Skeletal muscle satellite cell (primary cell): Measurements from ENCODE around the gene BTBD6.

Experiments used
- H3K27me3 ChIP-seq: 2 replicates; pipeline ENCODE4 v1.7.0; 2013; ENCODE audit warnings: low read length; ENCODE audit not compliant: control insufficient read depth, insufficient read depth
- H3K36me3 ChIP-seq: 2 replicates; pipeline ENCODE4 v1.7.0; 2013; ENCODE audit warnings: mild to moderate bottlenecking, control low read depth, low read length; ENCODE audit not compliant: insufficient read depth
- H3K4me1 ChIP-seq: 2 replicates; pipeline ENCODE4 v1.7.0; 2013; ENCODE audit warnings: low read length; ENCODE audit not compliant: control insufficient read depth, insufficient read depth
- H3K4me2 ChIP-seq: 2 replicates; pipeline ENCODE4 v1.7.0; 2013; ENCODE audit warnings: mild to moderate bottlenecking, low read length
- H3K4me3 ChIP-seq: 2 replicates; pipeline ENCODE4 v1.7.0; 2013; ENCODE audit warnings: low read length
- H3K9ac ChIP-seq: 2 replicates; pipeline ENCODE4 v1.7.0; 2013; ENCODE audit warnings: mild to moderate bottlenecking, low read depth, low read length, moderate library complexity
- H3K9me3 ChIP-seq: replicated peaks from 2 replicates; pipeline ENCODE4 v1.7.0; 2013; ENCODE audit warnings: mild to moderate bottlenecking, control low read depth, low read length

The BTBD6 gene

GRCh38 chr14:105204931-105205672 lies 43.2 kb upstream of the BTBD6 start:
- Histone ChIP-seq H3K36me3 (no peaks in the 10 kb centered on the region), H3K4me1 (peaks cover 7% of the 10 kb centered on the region), H3K27me3 (peaks cover 7% of the 10 kb centered on the region), H3K9me3 (no peaks in the 10 kb centered on the region), H3K4me2 (no peak overlapping the region), H3K4me3 (no peak overlapping the region), H3K9ac (no peak overlapping the region)

GRCh38 chr14:105205673-105206208 lies 42.6 kb upstream of the BTBD6 start:
- H3K4me1 ChIP-seq, result peaks cover 7% of the 10 kb centered on the region
- no peaks in the 10 kb centered on the region for H3K36me3 ChIP-seq
- H3K27me3 ChIP-seq, result peaks cover 1% of the 10 kb centered on the region
- H3K9ac ChIP-seq, result no peak overlapping the region
- H3K9me3 ChIP-seq, result no peaks in the 10 kb centered on the region
- H3K4me3 ChIP-seq, result no peak overlapping the region
- no peak overlapping the region for H3K4me2 ChIP-seq

- Histone ChIP-seq H3K4me3 (no peak overlapping the region), H3K27me3 (no peaks in the 10 kb centered on the region), H3K36me3 (no peaks in the 10 kb centered on the region), H3K4me1 (peaks cover 7% of the 10 kb centered on the region), H3K9me3 (no peaks in the 10 kb centered on the region), H3K4me2 (no peak overlapping the region), H3K9ac (no peak overlapping the region)
These were observed 41.5 kb upstream of the BTBD6 start for GRCh38 chr14:105206873-105207272.

GRCh38 chr14:105207460-105207901 lies 40.9 kb upstream of the BTBD6 start:
- H3K4me1 ChIP-seq, result peaks cover 7% of the 10 kb centered on the region
- H3K4me3 ChIP-seq, result no peak overlapping the region
- H3K27me3 ChIP-seq, result no peaks in the 10 kb centered on the region
- no peak overlapping the region for H3K4me2 ChIP-seq
- no peaks in the 10 kb centered on the region for H3K36me3 ChIP-seq
- H3K9ac ChIP-seq, result no peak overlapping the region
- no peaks in the 10 kb centered on the region for H3K9me3 ChIP-seq

- no peaks in the 10 kb centered on the region for H3K9me3 ChIP-seq
- peaks cover 7% of the 10 kb centered on the region for H3K4me1 ChIP-seq
- H3K9ac ChIP-seq, result no peak overlapping the region
- H3K4me3 ChIP-seq, result no peak overlapping the region
- H3K4me2 ChIP-seq, result no peak overlapping the region
- H3K36me3 ChIP-seq, result no peaks in the 10 kb centered on the region
- H3K27me3 ChIP-seq, result no peaks in the 10 kb centered on the region
These were observed 40.2 kb upstream of the BTBD6 start for GRCh38 chr14:105207996-105208737.

- no peak overlapping the region for H3K9ac ChIP-seq
- no peak overlapping the region for H3K4me2 ChIP-seq
- no peaks in the 10 kb centered on the region for H3K9me3 ChIP-seq
- H3K27me3 ChIP-seq, result no peaks in the 10 kb centered on the region
- no peak overlapping the region for H3K4me3 ChIP-seq
- peaks cover 7% of the 10 kb centered on the region for H3K4me1 ChIP-seq
- no peaks in the 10 kb centered on the region for H3K36me3 ChIP-seq
These were observed 39.6 kb upstream of the BTBD6 start for GRCh38 chr14:105208738-105209075.

GRCh38 chr14:105209091-105209490 lies 39.2 kb upstream of the BTBD6 start:
- Histone ChIP-seq H3K4me3 (no peak overlapping the region), H3K4me2 (no peak overlapping the region), H3K9me3 (no peaks in the 10 kb centered on the region), H3K36me3 (no peaks in the 10 kb centered on the region), H3K27me3 (no peaks in the 10 kb centered on the region), H3K4me1 (peaks cover 7% of the 10 kb centered on the region), H3K9ac (no peak overlapping the region)

GRCh38 chr14:105209646-105210045 lies 38.7 kb upstream of the BTBD6 start:
- H3K27me3 ChIP-seq, result no peaks in the 10 kb centered on the region
- no peak overlapping the region for H3K9ac ChIP-seq
- H3K36me3 ChIP-seq, result no peaks in the 10 kb centered on the region
- H3K4me2 ChIP-seq, result no peak overlapping the region
- no peaks in the 10 kb centered on the region for H3K9me3 ChIP-seq
- no peak overlapping the region for H3K4me3 ChIP-seq
- peaks cover 2% of the 10 kb centered on the region for H3K4me1 ChIP-seq

GRCh38 chr14:105210266-105211025 lies 37.9 kb upstream of the BTBD6 start:
- H3K36me3 ChIP-seq, result no peaks in the 10 kb centered on the region
- no peak overlapping the region for H3K4me2 ChIP-seq
- H3K27me3 ChIP-seq, result no peaks in the 10 kb centered on the region
- H3K9ac ChIP-seq, result no peak overlapping the region
- H3K4me1 ChIP-seq, result no peaks in the 10 kb centered on the region
- no peak overlapping the region for H3K4me3 ChIP-seq
- no peaks in the 10 kb centered on the region for H3K9me3 ChIP-seq

- Histone ChIP-seq H3K4me3 (no peak overlapping the region), H3K4me2 (no peak overlapping the region), H3K27me3 (no peaks in the 10 kb centered on the region), H3K4me1 (no peaks in the 10 kb centered on the region), H3K9me3 (no peaks in the 10 kb centered on the region), H3K36me3 (no peaks in the 10 kb centered on the region), H3K9ac (no peak overlapping the region)
These were observed 37.1 kb upstream of the BTBD6 start for GRCh38 chr14:105211086-105211757.

- Histone ChIP-seq H3K36me3 (no peaks in the 10 kb centered on the region), H3K4me1 (no peaks in the 10 kb centered on the region), H3K9ac (no peak overlapping the region), H3K4me3 (no peak overlapping the region), H3K9me3 (no peaks in the 10 kb centered on the region), H3K4me2 (no peak overlapping the region), H3K27me3 (no peaks in the 10 kb centered on the region)
These were observed 36.6 kb upstream of the BTBD6 start for GRCh38 chr14:105211758-105212089.
